ENCODE measurements around the gene IL13. TPM values are rescaled to one million over a fixed set of nuclear protein-coding genes. Genes with fewer than 3 reads are reported as not detected.

The IL13 gene
- total and polyA plus RNA-seq, 10 of the 15 experiments (the other 5 are each of a cell fraction or from before 2014, with no cell fraction given): 0.06 to 0.40 (median 0.11) TPM; not detected in 6

GRCh38 chr5:132688536-132689339, 30.8 kb downstream of the IL13 start:
- DNase-seq (ENCODE audit: low read depth, low spot score): no peak
- BruUV-seq (replicated peaks): no TSS peak
- ATAC-seq: peak; percentile 34
- no peak for TF ChIP-seq WRNIP1 (IDR thresholded peaks at IDR 0.05; ENCODE audit: borderline replicate concordance, low read depth, low read length)
- no peak for TF ChIP-seq PBX3 (IDR thresholded peaks at IDR 0.05; ENCODE audit: insufficient replicate concordance, low read depth, low read length)
- no peak for TF ChIP-seq TBL1XR1 (IDR thresholded peaks at IDR 0.05; ENCODE audit: low read depth, low read length)
- no peak for TF ChIP-seq BCL11A (IDR thresholded peaks at IDR 0.05; ENCODE audit: low read depth, low read length)
- TF ChIP-seq ELK1 (IDR thresholded peaks at IDR 0.05; ENCODE audit: low read depth, low read length): no peak
- no peak for TF ChIP-seq CBX3 (IDR thresholded peaks at IDR 0.05; ENCODE audit: borderline replicate concordance, low read depth)
- no peak for TF ChIP-seq ZNF622 (IDR thresholded peaks at IDR 0.05)
- peak; percentile 34 for TF ChIP-seq ATF7 (IDR thresholded peaks at IDR 0.05; ENCODE audit: low read depth)
- TF ChIP-seq ZNF24 (IDR thresholded peaks at IDR 0.05): no peak
- TF ChIP-seq NFYA (IDR thresholded peaks at IDR 0.05; ENCODE audit: borderline replicate concordance, low read depth, low read length): no peak
- TF ChIP-seq ZNF687 (IDR thresholded peaks at IDR 0.05): peak; percentile 85
- TF ChIP-seq GATAD2B (conservative IDR thresholded peaks at IDR 0.05; ENCODE audit: low read depth): 0 out of 2 replicates have a peak, but pooled peaks have one; percentile 32
- no peak for TF ChIP-seq TCF7 (IDR thresholded peaks at IDR 0.05; ENCODE audit: borderline replicate concordance)
- no peak for TF ChIP-seq EED (IDR thresholded peaks at IDR 0.05; ENCODE audit: low read depth)
- TF ChIP-seq MEF2B (IDR thresholded peaks at IDR 0.05; ENCODE audit: partially characterized antibody, poor library complexity, severe bottlenecking): peak; percentile 15

More at GRCh38 chr5:132688536-132689339, 30.8 kb downstream of the IL13 start:
- H2AFZ ChIP-seq (ENCODE audit: control insufficient read depth, low read depth, low read length): peak overlapping the region; percentile 24; the same call in 1 of the 2 replicates
- H3K27me3 ChIP-seq (replicated peaks in 1 of 2; ENCODE audit: control insufficient read depth in 2 of 2, insufficient read depth in 2 of 2, low read length in 1 of 2): no peaks in the 10 kb centered on the region
- no peaks in the 10 kb centered on the region for H4K20me1 ChIP-seq (ENCODE audit: control insufficient read depth, insufficient read depth)
- FAIRE-seq: no peak
- intact Hi-C loops (cut with micrococcal nuclease; ENCODE audit: unreplicated experiment): loop anchor here (2.0 kb wide), 1 partner anchor 26 kb away; no protein-coding TSS in a partner anchor
- no peak overlapping the region for H3K9ac ChIP-seq (ENCODE audit: control insufficient read depth, insufficient read depth, low read length)
- RAD21 ChIA-PET (ENCODE audit: unreplicated experiment): interaction anchor here (0.7 to 8.2 kb wide), 16 partner anchors 10 to 131 kb away, joined by 3 to 95 read pairs (median 4); partner anchors contain the start of genes IL4 and KIF3A
- POLR2A ChIA-PET: interaction anchor here (0.5 to 8.8 kb wide), 12 partner anchors 14 to 265 kb away, joined by 3 to 79 read pairs (median 3); partner anchors contain the start of gene IL4
- H3K4me2 ChIP-seq (ENCODE audit: control insufficient read depth, insufficient read depth): no peak overlapping the region
- CTCF ChIA-PET: interaction anchor here (0.6 to 4.4 kb wide), 7 partner anchors 10 to 119 kb away, joined by 3 to 20 read pairs (median 3); no protein-coding TSS in a partner anchor
- H3K79me2 ChIP-seq (ENCODE audit: control insufficient read depth, insufficient read depth, low read length): no peaks in the 10 kb centered on the region
- H3K4me1 ChIP-seq (ENCODE audit: control insufficient read depth, insufficient read depth, low read length): peaks cover 18% of the 10 kb centered on the region; the same call in 1 of the 2 replicates
- WGBS (ENCODE audit: insufficient coverage, insufficient replicate concordance, low lambda C conversion rate, missing lambda C conversion rate): 18% methylated on average over 7 of the region's 7 CpGs
- in situ Hi-C loops (cut with MboI): no loop called here
- H3K9me3 ChIP-seq (replicated peaks; ENCODE audit: control insufficient read depth, insufficient read depth, low read length): no peaks in the 10 kb centered on the region; the same call in 2 of the 3 replicates
- H3K27ac ChIP-seq (ENCODE audit: control insufficient read depth, insufficient read depth): no peak overlapping the region
- H3K4me3 ChIP-seq: no peak overlapping the region
- SMC1A ChIA-PET (ENCODE audit: uncharacterized antibody, unreplicated experiment): interaction anchor here (0.9 to 8.8 kb wide), 22 partner anchors 12 to 161 kb away, joined by 3 to 116 read pairs (median 4); partner anchors contain the start of genes IL13, IL4 and KIF3A
- no peaks in the 10 kb centered on the region for H3K36me3 ChIP-seq (ENCODE audit: control insufficient read depth in 2 of 2, insufficient read depth in 2 of 2, low read length in 1 of 2)

Data from GM12878 (cell line).